ENCODE measurements around the gene LPO.

Gene LPO

DNA sequence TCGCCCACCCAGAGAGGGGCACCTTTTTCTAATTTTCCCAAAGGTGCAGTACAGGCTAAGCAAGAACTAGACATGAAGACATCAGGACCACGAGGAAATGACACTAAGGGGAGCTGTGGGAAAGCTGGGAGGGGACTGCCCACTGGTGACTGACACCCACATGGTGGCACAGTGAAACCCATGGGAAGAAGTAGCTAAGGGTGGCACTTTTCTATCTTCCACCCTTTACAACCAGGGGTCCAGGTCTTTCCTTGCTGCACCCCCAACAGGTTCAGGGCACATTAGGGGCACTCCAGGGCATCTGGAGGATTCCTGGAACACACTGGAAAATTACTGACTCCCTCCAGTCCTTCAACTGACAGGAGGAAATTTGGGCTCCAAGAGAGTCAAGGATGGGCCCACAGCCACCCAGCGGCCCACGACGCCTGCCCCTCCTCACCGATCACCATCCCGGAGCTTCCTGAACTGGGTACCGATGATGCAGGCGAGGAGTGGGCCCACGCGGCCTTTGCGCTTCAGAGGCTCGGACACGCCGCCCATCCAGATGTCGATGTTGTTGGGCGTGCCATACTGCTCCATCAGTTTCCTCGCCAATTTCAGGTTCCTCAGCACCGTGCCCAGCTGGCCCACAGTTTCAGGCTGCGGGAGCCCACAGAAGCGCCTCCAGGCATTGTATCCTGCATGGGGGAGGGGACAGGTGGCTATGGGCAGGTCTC lies 33.0 kb downstream of the LPO start:
- H4K91ac ChIP-seq (ENCODE audit: low read depth, low read length): no peak overlapping the region
- H3K27ac ChIP-seq (ENCODE audit: low read depth, low read length): no peak overlapping the region
- no peak overlapping the region for H2BK5ac ChIP-seq (ENCODE audit: low read depth, low read length, poor library complexity)
- H3K4me1 ChIP-seq (ENCODE audit: control insufficient read depth in 1 of 2, insufficient read depth in 2 of 2, low read length in 2 of 2): no peaks in the 10 kb centered on the region
- H3K9me3 ChIP-seq (ENCODE audit: insufficient read depth, low read depth, low read length): peaks cover 7% of the 10 kb centered on the region
- H2BK120ac ChIP-seq (ENCODE audit: insufficient read depth, low read length, poor library complexity): no peak overlapping the region
- no peak overlapping the region for H2AFZ ChIP-seq (ENCODE audit: insufficient read depth, low read length, poor library complexity)
- no peak overlapping the region for H2AK5ac ChIP-seq (ENCODE audit: low read length)
- H3K27me3 ChIP-seq (ENCODE audit: insufficient read depth, low read length): no peaks in the 10 kb centered on the region
- no peak overlapping the region for H3K18ac ChIP-seq (ENCODE audit: low read length)
- H3K4me3 ChIP-seq (ENCODE audit: low read depth, low read length): no peak overlapping the region
- H3K4me2 ChIP-seq (ENCODE audit: low read length): no peak overlapping the region
- H3K4ac ChIP-seq (ENCODE audit: low read depth, low read length): no peak overlapping the region
- H2BK12ac ChIP-seq (ENCODE audit: low read length): no peak overlapping the region
- H3K23ac ChIP-seq (ENCODE audit: low read length): no peak overlapping the region
- DNase-seq: no peak
- no CpG with 5 or more reads among the region's 21 CpGs for WGBS (ENCODE audit: extremely low coverage, insufficient coverage, insufficient read length)
- H3K9ac ChIP-seq (ENCODE audit: low read length): no peak overlapping the region
- no peaks in the 10 kb centered on the region for H3K79me2 ChIP-seq (ENCODE audit: control insufficient read depth, insufficient read depth, low read length, poor library complexity)
- H3K36me3 ChIP-seq (ENCODE audit: control insufficient read depth in 1 of 2, insufficient read depth in 2 of 2, low read length in 2 of 2): no peaks in the 10 kb centered on the region
- no peak overlapping the region for H4K8ac ChIP-seq (ENCODE audit: low read depth, low read length)
- no peaks in the 10 kb centered on the region for H3K79me1 ChIP-seq (ENCODE audit: low read length)
- H3K14ac ChIP-seq (ENCODE audit: low read length): no peak overlapping the region
- no peak overlapping the region for H4K12ac ChIP-seq (ENCODE audit: low read depth, low read length)

DNA sequence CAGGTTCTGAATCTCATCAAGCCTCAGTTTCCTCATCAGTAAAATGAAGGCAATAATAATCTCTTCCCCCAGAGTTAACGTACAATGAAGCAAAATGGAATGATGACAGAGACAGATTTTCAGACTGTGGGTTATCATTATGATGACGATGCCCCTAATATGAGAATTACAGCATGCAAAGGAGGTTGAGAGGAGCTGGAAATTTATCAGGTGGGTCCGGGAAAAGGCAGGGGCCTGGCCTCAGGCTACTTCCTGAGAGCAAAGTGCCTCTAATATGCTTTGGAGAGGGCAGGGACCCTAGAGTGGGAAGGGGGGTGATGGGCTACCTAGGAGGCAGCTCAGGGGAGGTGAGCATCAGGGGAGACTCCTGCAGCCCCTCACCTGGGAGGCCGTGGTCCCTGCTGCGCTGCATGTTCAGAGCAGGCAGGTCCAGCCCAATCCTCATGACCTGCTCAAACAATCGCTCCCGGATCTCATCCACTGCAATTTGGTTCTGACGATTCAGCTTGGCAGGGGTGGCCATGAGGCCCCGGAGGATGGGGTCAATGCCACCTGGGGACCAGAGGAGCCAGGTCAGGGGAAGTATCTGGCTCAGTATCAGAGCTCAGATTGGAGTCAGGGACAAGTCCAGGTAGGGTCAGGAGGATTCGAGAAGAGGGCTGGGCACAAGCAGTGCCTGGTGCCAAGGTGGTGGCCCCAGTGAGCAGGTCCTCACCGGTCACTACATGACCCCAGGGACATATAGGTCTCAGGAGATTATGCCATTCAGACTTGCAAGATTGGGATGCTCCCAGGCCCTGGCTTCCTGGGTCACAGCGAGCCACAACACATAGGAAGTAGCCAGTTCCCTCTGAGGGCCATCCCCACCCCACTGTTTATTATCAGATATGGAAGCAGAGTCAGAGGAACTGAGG lies 34.2 kb downstream of the LPO start:
- Histone ChIP-seq H3K4me1 (ENCODE audit: control insufficient read depth in 1 of 2, insufficient read depth in 2 of 2, low read length in 2 of 2) (no peaks in the 10 kb centered on the region), H3K27ac (ENCODE audit: low read depth, low read length) (no peak overlapping the region), H3K23ac (ENCODE audit: low read length) (no peak overlapping the region), H4K12ac (ENCODE audit: low read depth, low read length) (no peak overlapping the region), H3K27me3 (ENCODE audit: insufficient read depth, low read length) (no peaks in the 10 kb centered on the region), H4K91ac (ENCODE audit: low read depth, low read length) (no peak overlapping the region), H3K18ac (ENCODE audit: low read length) (no peak overlapping the region), H3K79me2 (ENCODE audit: control insufficient read depth, insufficient read depth, low read length, poor library complexity) (no peaks in the 10 kb centered on the region), H3K4me3 (ENCODE audit: low read depth, low read length) (no peak overlapping the region), H2BK5ac (ENCODE audit: low read depth, low read length, poor library complexity) (no peak overlapping the region), H2BK120ac (ENCODE audit: insufficient read depth, low read length, poor library complexity) (no peak overlapping the region), H2AK5ac (ENCODE audit: low read length) (no peak overlapping the region), H3K79me1 (ENCODE audit: low read length) (no peaks in the 10 kb centered on the region), H3K4me2 (ENCODE audit: low read length) (no peak overlapping the region), H4K8ac (ENCODE audit: low read depth, low read length) (no peak overlapping the region), H3K4ac (ENCODE audit: low read depth, low read length) (no peak overlapping the region), H3K9me3 (ENCODE audit: insufficient read depth, low read depth, low read length) (peaks cover 7% of the 10 kb centered on the region), H3K36me3 (ENCODE audit: control insufficient read depth in 1 of 2, insufficient read depth in 2 of 2, low read length in 2 of 2) (no peaks in the 10 kb centered on the region), H3K14ac (ENCODE audit: low read length) (no peak overlapping the region), H2BK12ac (ENCODE audit: low read length) (no peak overlapping the region), H2AFZ (ENCODE audit: insufficient read depth, low read length, poor library complexity) (no peak overlapping the region), H3K9ac (ENCODE audit: low read length) (no peak overlapping the region)
- no CpG with 5 or more reads among the region's 12 CpGs for WGBS (ENCODE audit: extremely low coverage, insufficient coverage, insufficient read length)
- no peak for DNase-seq

GRCh38 chr17:58273453-58274104 lies 35.2 kb downstream of the LPO start:
- Histone ChIP-seq H3K4me3 (ENCODE audit: low read depth, low read length) (no peak overlapping the region), H3K14ac (ENCODE audit: low read length) (no peak overlapping the region), H4K8ac (ENCODE audit: low read depth, low read length) (no peak overlapping the region), H3K4me2 (ENCODE audit: low read length) (no peak overlapping the region), H2AFZ (ENCODE audit: insufficient read depth, low read length, poor library complexity) (no peak overlapping the region), H3K4me1 (ENCODE audit: control insufficient read depth in 1 of 2, insufficient read depth in 2 of 2, low read length in 2 of 2) (no peaks in the 10 kb centered on the region), H4K91ac (ENCODE audit: low read depth, low read length) (no peak overlapping the region), H3K79me1 (ENCODE audit: low read length) (no peaks in the 10 kb centered on the region), H3K9ac (ENCODE audit: low read length) (no peak overlapping the region), H4K12ac (ENCODE audit: low read depth, low read length) (no peak overlapping the region), H2BK5ac (ENCODE audit: low read depth, low read length, poor library complexity) (no peak overlapping the region), H3K27me3 (ENCODE audit: insufficient read depth, low read length) (no peaks in the 10 kb centered on the region), H2BK12ac (ENCODE audit: low read length) (no peak overlapping the region), H3K9me3 (ENCODE audit: insufficient read depth, low read depth, low read length) (peaks cover 7% of the 10 kb centered on the region), H3K23ac (ENCODE audit: low read length) (no peak overlapping the region), H3K4ac (ENCODE audit: low read depth, low read length) (no peak overlapping the region), H3K18ac (ENCODE audit: low read length) (no peak overlapping the region), H2BK120ac (ENCODE audit: insufficient read depth, low read length, poor library complexity) (no peak overlapping the region), H3K36me3 (ENCODE audit: control insufficient read depth in 1 of 2, insufficient read depth in 2 of 2, low read length in 2 of 2) (no peaks in the 10 kb centered on the region), H3K79me2 (ENCODE audit: control insufficient read depth, insufficient read depth, low read length, poor library complexity) (no peaks in the 10 kb centered on the region), H2AK5ac (ENCODE audit: low read length) (no peak overlapping the region), H3K27ac (ENCODE audit: low read depth, low read length) (no peak overlapping the region)
- DNase-seq: no peak
- WGBS (ENCODE audit: extremely low coverage, insufficient coverage, insufficient read length): no CpG with 5 or more reads among the region's 15 CpGs

DNA sequence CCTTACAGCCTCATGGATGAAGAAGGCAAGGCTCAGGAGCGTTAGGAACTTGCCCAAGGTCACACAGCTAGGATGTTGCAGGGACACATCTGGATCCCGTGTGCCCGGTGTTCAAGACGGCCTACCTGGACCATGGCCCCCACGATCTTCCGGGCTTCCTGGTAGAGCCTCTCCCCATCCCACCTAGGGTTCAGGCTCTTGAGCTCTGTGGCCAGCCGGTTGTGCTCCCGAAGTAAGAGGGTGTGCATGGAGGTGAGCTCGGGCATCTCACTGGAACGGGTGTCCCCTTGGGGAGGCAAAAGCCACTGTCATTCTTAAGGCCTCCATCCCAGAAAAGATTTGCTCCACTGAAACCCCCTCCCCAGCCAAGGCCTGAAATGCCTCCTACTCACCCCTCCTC lies 37.0 kb downstream of the LPO start:
- Histone ChIP-seq H3K79me2 (ENCODE audit: control insufficient read depth, insufficient read depth, low read length, poor library complexity) (no peaks in the 10 kb centered on the region), H3K9me3 (ENCODE audit: insufficient read depth, low read depth, low read length) (peaks cover 9% of the 10 kb centered on the region), H4K8ac (ENCODE audit: low read depth, low read length) (no peak overlapping the region), H4K12ac (ENCODE audit: low read depth, low read length) (no peak overlapping the region), H3K27me3 (ENCODE audit: insufficient read depth, low read length) (no peaks in the 10 kb centered on the region), H3K4me1 (ENCODE audit: control insufficient read depth in 1 of 2, insufficient read depth in 2 of 2, low read length in 2 of 2) (no peaks in the 10 kb centered on the region), H3K23ac (ENCODE audit: low read length) (no peak overlapping the region), H3K79me1 (ENCODE audit: low read length) (no peaks in the 10 kb centered on the region), H3K27ac (ENCODE audit: low read depth, low read length) (no peak overlapping the region), H3K4ac (ENCODE audit: low read depth, low read length) (no peak overlapping the region), H3K14ac (ENCODE audit: low read length) (no peak overlapping the region), H2BK120ac (ENCODE audit: insufficient read depth, low read length, poor library complexity) (no peak overlapping the region), H2AFZ (ENCODE audit: insufficient read depth, low read length, poor library complexity) (no peak overlapping the region), H2AK5ac (ENCODE audit: low read length) (no peak overlapping the region), H4K91ac (ENCODE audit: low read depth, low read length) (no peak overlapping the region), H3K9ac (ENCODE audit: low read length) (no peak overlapping the region), H3K4me2 (ENCODE audit: low read length) (no peak overlapping the region), H3K4me3 (ENCODE audit: low read depth, low read length) (no peak overlapping the region), H3K18ac (ENCODE audit: low read length) (no peak overlapping the region), H3K36me3 (ENCODE audit: control insufficient read depth in 1 of 2, insufficient read depth in 2 of 2, low read length in 2 of 2) (no peaks in the 10 kb centered on the region), H2BK12ac (ENCODE audit: low read length) (no peak overlapping the region), H2BK5ac (ENCODE audit: low read depth, low read length, poor library complexity) (no peak overlapping the region)
- DNase-seq: no peak
- no CpG with 5 or more reads among the region's 10 CpGs for WGBS (ENCODE audit: extremely low coverage, insufficient coverage, insufficient read length)

All from trophoblast cell (in vitro differentiated cells and primary cell).